ENCODE results near the gene RPA1. TPM values are rescaled to one million over a fixed set of nuclear protein-coding genes. Genes with fewer than 3 reads are reported as not detected.

The RPA1 gene
- polyA plus RNA-seq, 1 experiment, result 67.9 TPM

- H3K36me3 ChIP-seq (ENCODE audit: control insufficient read depth, insufficient read depth, low read length), result no peaks in the 10 kb centered on the region; the same call in 1 of the 2 replicates
- CTCF ChIA-PET, result interaction anchor here (0.6 to 1.7 kb wide), 13 partner anchors 9 to 398 kb away, joined by 3 to 6 read pairs (median 4); partner anchors contain the start of genes RTN4RL1 and SERPINF1
- no peak overlapping the region for H3K4me3 ChIP-seq (ENCODE audit: low read depth, low read length)
- no peaks in the 10 kb centered on the region for H3K27me3 ChIP-seq (ENCODE audit: control insufficient read depth, insufficient read depth, low read length)
- peak; percentile 63 for TF ChIP-seq CTCF (IDR thresholded peaks at IDR 0.05; ENCODE audit: insufficient read depth, low read depth, low read length)
- POLR2A ChIA-PET, result no interaction called here
- DNase-seq (ENCODE audit: low read depth), result no peak
These were observed 35.6 kb downstream of the RPA1 start for GRCh38 chr17:1865252-1866037.

GRCh38 chr17:1867307-1867706 lies 37.5 kb downstream of the RPA1 start:
- Histone ChIP-seq H3K27me3 (ENCODE audit: control insufficient read depth, insufficient read depth, low read length) (no peaks in the 10 kb centered on the region), H3K36me3 (ENCODE audit: control insufficient read depth, insufficient read depth, low read length) (no peaks in the 10 kb centered on the region; the same call in 1 of the 2 replicates), H3K4me3 (ENCODE audit: low read depth, low read length) (no peak overlapping the region)
- TF ChIP-seq CTCF (IDR thresholded peaks at IDR 0.05; ENCODE audit: insufficient read depth, low read depth, low read length), result no peak
- no peak for DNase-seq (ENCODE audit: low read depth)
- CTCF ChIA-PET, result interaction anchor here (1.6 kb wide), 1 partner anchor 146 kb away, joined by 4 read pairs; no protein-coding TSS in a partner anchor
- POLR2A ChIA-PET, result no interaction called here

GRCh38 chr17:1868090-1868489 lies 38.3 kb downstream of the RPA1 start:
- H3K36me3 ChIP-seq (ENCODE audit: control insufficient read depth, insufficient read depth, low read length), result no peaks in the 10 kb centered on the region; the same call in 1 of the 2 replicates
- no peak for TF ChIP-seq CTCF (IDR thresholded peaks at IDR 0.05; ENCODE audit: insufficient read depth, low read depth, low read length)
- CTCF ChIA-PET, result interaction anchor here (0.9 to 1.6 kb wide), 3 partner anchors 10 to 147 kb away, joined by 3 to 4 read pairs (median 4); no protein-coding TSS in a partner anchor
- H3K27me3 ChIP-seq (ENCODE audit: control insufficient read depth, insufficient read depth, low read length), result no peaks in the 10 kb centered on the region
- POLR2A ChIA-PET, result no interaction called here
- H3K4me3 ChIP-seq (ENCODE audit: low read depth, low read length), result no peak overlapping the region
- no peak for DNase-seq (ENCODE audit: low read depth)

DNA sequence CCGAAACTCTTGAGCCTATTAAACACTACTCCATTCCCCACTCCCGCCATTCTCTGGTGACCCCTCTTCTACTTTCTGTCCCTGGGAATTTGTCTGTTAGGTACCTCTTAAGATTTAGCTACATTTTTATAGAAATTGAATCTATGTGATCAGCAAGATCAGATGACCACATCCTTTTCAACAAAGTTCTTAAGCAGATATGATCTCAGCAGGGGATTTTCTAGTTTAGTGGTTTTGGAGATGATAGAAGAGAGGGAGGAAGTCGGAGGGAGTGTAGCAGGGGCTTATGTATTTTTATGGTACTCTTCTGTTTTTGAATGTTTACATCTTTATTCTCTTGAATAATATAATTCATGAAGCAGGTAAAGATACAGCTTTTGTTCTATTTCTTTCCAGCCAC lies 40.8 kb downstream of the RPA1 start:
- no peak for TF ChIP-seq CTCF (IDR thresholded peaks at IDR 0.05; ENCODE audit: insufficient read depth, low read depth, low read length)
- no peak for DNase-seq (ENCODE audit: low read depth)
- CTCF ChIA-PET, result interaction anchor here (1.4 kb wide), 1 partner anchor 11 kb away, joined by 7 read pairs; no protein-coding TSS in a partner anchor
- H3K4me3 ChIP-seq (ENCODE audit: low read depth, low read length), result no peak overlapping the region
- POLR2A ChIA-PET, result no interaction called here
- no peaks in the 10 kb centered on the region; the same call in 1 of the 2 replicates for H3K36me3 ChIP-seq (ENCODE audit: control insufficient read depth, insufficient read depth, low read length)
- H3K27me3 ChIP-seq (ENCODE audit: control insufficient read depth, insufficient read depth, low read length), result no peaks in the 10 kb centered on the region

GRCh38 chr17:1871756-1872155 lies 42.0 kb downstream of the RPA1 start:
- no peak for DNase-seq (ENCODE audit: low read depth)
- no peaks in the 10 kb centered on the region; the same call in 1 of the 2 replicates for H3K36me3 ChIP-seq (ENCODE audit: control insufficient read depth, insufficient read depth, low read length)
- no peak for TF ChIP-seq CTCF (IDR thresholded peaks at IDR 0.05; ENCODE audit: insufficient read depth, low read depth, low read length)
- CTCF ChIA-PET, result no interaction called here
- no peaks in the 10 kb centered on the region for H3K27me3 ChIP-seq (ENCODE audit: control insufficient read depth, insufficient read depth, low read length)
- POLR2A ChIA-PET, result no interaction called here
- no peak overlapping the region for H3K4me3 ChIP-seq (ENCODE audit: low read depth, low read length)

All from BJ (cell line).